Spinal cord (tissue), 10 donors: ENCODE data around the gene EIF2B5. TPM values are rescaled to one million over a fixed set of nuclear protein-coding genes. Genes with fewer than 3 reads are reported as not detected.

Source experiments
- DNase-seq, 6 donors: peaks; one replicate each; pipeline versions ENCODE4 v3.0.0 to v3.0.0-alpha.2; 2013 to 2015; ENCODE audit warnings: low spot score in 6 of 6, low read depth in 4 of 6
- H3K27ac ChIP-seq: one replicate; pipeline ENCODE4 v1.5.1; 2013; ENCODE audit warnings: low read depth, low read length, control low read depth
- H3K27me3 ChIP-seq: one replicate; pipeline ENCODE4 v1.6.1; 2013; ENCODE audit warnings: low read length; ENCODE audit not compliant: control insufficient read depth, insufficient read depth
- H3K36me3 ChIP-seq: one replicate; pipeline ENCODE4 v1.6.1; 2013; ENCODE audit warnings: low read length; ENCODE audit not compliant: control insufficient read depth, insufficient read depth
- H3K4me1 ChIP-seq: one replicate; pipeline ENCODE4 v1.6.1; 2013; ENCODE audit warnings: low read length; ENCODE audit not compliant: control insufficient read depth, insufficient read depth
- H3K4me3 ChIP-seq: one replicate; pipeline ENCODE4 v1.5.1; 2013; ENCODE audit warnings: low read depth, low read length, control low read depth
- H3K9me3 ChIP-seq: one replicate; pipeline ENCODE4 v1.6.1; 2013; ENCODE audit warnings: low read length; ENCODE audit not compliant: control insufficient read depth, insufficient read depth
- WGBS: methylation state at CpG from one replicate; pipeline ENCODE4 v1.1.5; 2013; ENCODE audit warnings: missing lambda C conversion rate; ENCODE audit not compliant: insufficient coverage; 5-methylcytosine and 5-hydroxymethylcytosine counted together
- polyA plus RNA-seq, 2 donors: library from polyadenylated mRNA; unstranded; fragments of 120-200 nt; gene quantifications; one replicate each; pipeline ENCODE4 v1.2.1, GENCODE V29; 2013; ENCODE audit not compliant: insufficient read length in 2 of 2
- small RNA-seq: library from RNA; depleted of rRNA; stranded (forward); fragments of <200 nt; gene quantifications from one replicate; pipeline ENCODE3, GENCODE V24; 2014; ENCODE audit warnings: low replicate concordance
- total RNA-seq, 2 donors: library from RNA; depleted of rRNA in 1 of 2; stranded (reverse); fragments of 120-200 nt in 1 of 2; fragments of >200 nt in 1 of 2; gene quantifications; one replicate each; pipeline versions ENCODE4 v1.2.3 to v1.2.4, GENCODE V29; 2013 to 2014
- donor health status: healthy.

The EIF2B5 gene
- total and polyA plus RNA-seq, 4 donors, result 38.3 to 58.9 (median 45.8) TPM

DNA sequence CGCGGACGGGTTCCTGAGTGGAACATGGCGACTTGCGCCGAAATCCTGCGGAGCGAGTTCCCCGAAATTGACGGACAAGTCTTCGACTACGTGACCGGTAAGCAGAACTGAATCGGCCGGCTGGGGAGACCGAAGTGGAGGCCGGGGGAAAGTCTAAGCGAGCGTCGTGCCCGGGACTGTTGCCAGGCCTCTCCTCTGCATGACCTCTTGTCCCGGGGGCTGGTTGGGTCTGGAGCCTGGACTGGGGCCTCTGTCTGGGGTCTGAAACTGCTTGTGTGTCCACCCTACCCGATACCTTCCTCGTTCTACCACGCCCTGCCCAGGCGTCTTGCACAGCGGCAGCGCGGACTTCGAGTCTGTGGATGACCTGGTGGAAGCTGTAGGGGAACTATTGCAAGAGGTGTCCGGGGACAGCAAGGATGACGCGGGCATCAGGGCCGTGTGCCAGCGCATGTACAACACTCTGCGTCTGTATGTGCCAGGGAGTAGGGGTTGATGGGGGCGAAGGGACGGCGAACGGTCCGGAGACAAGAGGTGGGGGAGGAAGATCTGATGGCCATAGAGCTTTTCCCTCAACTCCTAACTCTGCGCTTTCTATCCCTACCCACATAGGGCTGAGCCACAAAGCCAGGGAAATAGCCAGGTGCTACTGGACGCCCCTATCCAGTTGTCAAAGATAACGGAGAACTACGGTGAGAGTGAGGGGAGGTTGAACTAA lies 51.2 kb downstream of the EIF2B5 start, which contains the start of gene ABCF3:
ABCF3 (plus strand) TSS at position 16 of the 718 bp plus-strand sequence; CDS start at position 25, 9 bp downstream.
- Histone ChIP-seq H3K27ac (peak within 1 kb of the TSS; percentile 80), H3K4me1 (peaks cover 20% of the 10 kb centered on the region), H3K4me3 (peak within 1 kb of the TSS; percentile 99), H3K27me3 (no peaks in the 10 kb centered on the region), H3K36me3 (peaks cover 64% of the 10 kb centered on the region), H3K9me3 (no peaks in the 10 kb centered on the region)
- 0% methylated on average over 36 of the region's 45 CpGs for WGBS
- DNase-seq, result peak in 2 of 6 donors; percentile 9 to 39

DNA sequence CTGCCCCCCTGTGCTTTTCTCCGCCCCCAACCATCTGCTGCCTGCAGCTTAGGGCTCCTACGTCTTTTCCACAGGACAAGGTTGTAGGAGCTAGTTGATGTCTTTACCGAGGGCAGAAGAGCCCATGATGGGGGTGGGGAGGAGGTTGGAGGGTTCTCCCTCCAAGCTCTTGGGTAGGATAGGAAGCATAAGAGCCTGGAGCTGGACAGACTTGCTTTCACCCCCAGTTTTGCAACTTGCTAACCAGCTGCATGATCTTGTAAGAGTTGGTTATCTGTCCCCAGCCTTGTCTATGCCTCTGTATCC lies 51.7 kb downstream of the EIF2B5 start:
- Histone ChIP-seq H3K4me3 (peak overlapping the region; percentile 99), H3K4me1 (peaks cover 20% of the 10 kb centered on the region), H3K9me3 (no peaks in the 10 kb centered on the region), H3K27me3 (no peaks in the 10 kb centered on the region), H3K36me3 (peaks cover 63% of the 10 kb centered on the region), H3K27ac (no peak overlapping the region)
- DNase-seq, result no peak
- 0% methylated on average over 1 of the region's 3 CpGs for WGBS

DNA sequence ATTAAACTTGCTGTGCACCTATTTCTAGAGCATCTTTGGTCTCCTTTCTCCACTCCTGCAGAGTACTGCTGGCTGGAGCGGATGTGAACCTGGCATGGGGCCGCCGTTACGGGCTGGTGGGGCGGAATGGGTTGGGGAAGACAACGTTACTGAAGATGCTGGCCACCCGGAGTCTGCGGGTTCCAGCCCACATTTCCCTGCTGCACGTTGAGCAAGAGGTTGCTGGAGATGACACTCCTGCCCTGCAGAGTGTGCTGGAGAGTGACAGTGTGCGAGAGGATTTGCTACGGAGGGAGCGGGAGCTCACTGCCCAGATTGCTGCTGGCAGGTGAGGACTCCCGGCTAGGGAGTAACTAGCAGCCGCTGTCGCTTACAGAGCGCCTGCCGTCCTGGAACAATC lies 52.9 kb downstream of the EIF2B5 start:
- no peaks in the 10 kb centered on the region for H3K27me3 ChIP-seq
- WGBS, result 89% methylated on average over 17 of the region's 17 CpGs
- H3K4me3 ChIP-seq, result no peak overlapping the region
- H3K4me1 ChIP-seq, result peaks cover 20% of the 10 kb centered on the region
- no peak for DNase-seq
- H3K27ac ChIP-seq, result no peak overlapping the region
- peaks cover 66% of the 10 kb centered on the region for H3K36me3 ChIP-seq
- no peaks in the 10 kb centered on the region for H3K9me3 ChIP-seq

DNA sequence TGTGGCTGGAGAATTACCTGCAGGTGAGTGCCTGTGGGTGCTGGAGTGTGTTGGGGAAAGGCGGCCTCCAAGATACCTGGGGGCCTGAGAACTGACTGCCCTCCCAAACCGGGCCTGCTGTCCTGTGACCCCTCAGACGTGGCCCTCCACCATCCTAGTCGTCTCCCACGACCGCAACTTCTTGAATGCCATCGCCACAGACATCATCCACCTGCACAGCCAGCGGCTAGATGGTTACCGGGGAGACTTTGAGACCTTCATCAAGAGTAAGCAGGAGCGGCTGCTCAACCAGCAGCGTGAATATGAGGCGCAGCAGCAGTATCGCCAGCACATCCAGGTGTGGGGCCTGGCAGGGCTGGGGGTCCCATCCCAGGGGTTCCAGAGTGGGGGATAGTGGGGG lies 54.3 kb downstream of the EIF2B5 start:
- Histone ChIP-seq H3K9me3 (no peaks in the 10 kb centered on the region), H3K27ac (no peak overlapping the region), H3K4me1 (peaks cover 20% of the 10 kb centered on the region), H3K4me3 (no peak overlapping the region), H3K27me3 (no peaks in the 10 kb centered on the region), H3K36me3 (peaks cover 66% of the 10 kb centered on the region)
- WGBS, result 94% methylated on average over 10 of the region's 13 CpGs
- DNase-seq, result no peak

DNA sequence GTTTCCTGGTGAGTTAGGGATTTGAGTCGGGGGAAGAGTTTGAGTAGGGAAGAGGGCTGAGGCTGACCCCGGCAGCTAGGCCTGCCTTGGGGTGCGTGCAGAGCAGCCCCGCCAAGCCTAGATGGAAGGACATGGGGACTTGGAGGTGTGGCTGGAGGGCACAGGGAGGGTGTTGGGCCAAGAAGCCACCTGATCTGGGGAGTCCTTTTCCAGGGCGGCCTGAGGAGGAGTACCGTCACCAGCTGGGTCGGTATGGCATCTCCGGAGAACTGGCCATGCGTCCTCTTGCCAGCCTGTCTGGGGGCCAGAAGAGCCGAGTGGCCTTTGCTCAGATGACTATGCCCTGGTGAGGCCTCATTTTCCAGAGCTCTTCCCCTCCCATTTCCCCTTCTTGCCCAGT lies 57.7 kb downstream of the EIF2B5 start:
- Histone ChIP-seq H3K4me3 (no peak overlapping the region), H3K27ac (no peak overlapping the region), H3K4me1 (peaks cover 3% of the 10 kb centered on the region), H3K36me3 (peaks cover 77% of the 10 kb centered on the region), H3K27me3 (no peaks in the 10 kb centered on the region), H3K9me3 (no peaks in the 10 kb centered on the region)
- no peak for DNase-seq
- WGBS, result 93% methylated on average over 10 of the region's 10 CpGs

DNA sequence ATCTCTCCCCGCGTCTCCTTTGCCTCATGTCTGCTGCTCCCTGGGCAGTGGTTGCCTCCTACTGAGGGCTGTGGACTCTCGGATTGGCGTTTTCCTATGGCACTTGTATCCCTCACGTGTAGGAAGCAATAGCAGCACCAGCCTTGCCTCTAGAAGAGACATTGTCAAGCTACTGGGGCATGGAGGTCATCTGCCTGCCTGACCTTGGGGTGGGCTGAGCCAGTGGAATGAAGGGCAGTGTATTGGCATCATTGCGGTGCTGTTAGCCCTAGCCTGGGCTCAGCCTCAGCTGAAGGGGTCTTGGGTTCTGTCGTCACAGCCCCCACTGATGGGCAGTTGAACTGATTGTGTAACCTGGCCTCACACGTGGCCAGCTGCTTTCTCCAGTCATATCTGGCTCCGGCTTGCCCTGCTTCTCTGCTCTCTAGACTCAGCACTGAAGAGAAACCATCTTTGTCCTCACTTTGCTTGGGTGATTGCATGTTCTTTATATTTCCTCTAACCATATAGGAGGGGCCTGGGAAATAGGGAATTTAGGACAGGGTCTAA lies 58.9 kb downstream of the EIF2B5 start:
- no peak overlapping the region for H3K27ac ChIP-seq
- no peaks in the 10 kb centered on the region for H3K27me3 ChIP-seq
- H3K36me3 ChIP-seq, result peaks cover 66% of the 10 kb centered on the region
- H3K9me3 ChIP-seq, result no peaks in the 10 kb centered on the region
- DNase-seq, result no peak
- no peak overlapping the region for H3K4me3 ChIP-seq
- no peaks in the 10 kb centered on the region for H3K4me1 ChIP-seq
- 90% methylated on average over 8 of the region's 9 CpGs for WGBS

Small RNA genes within 50 kb of the gene (small RNA-seq; reads per million reads assigned to genes)
- not detected for gene RF00019

Other genes with a start within 250 kb of the EIF2B5 start
- 10 to 100 TPM; 40.7 to 43.0 TPM for gene ABCC5, start 117.5 kb upstream of the EIF2B5 start, total RNA-seq
- 10 to 100 TPM; 77.3 to 89.2 TPM for gene ABCC5, start 117.5 kb upstream of the EIF2B5 start, polyA plus RNA-seq
- gene HTR3D, start 103.6 kb upstream of the EIF2B5 start, total RNA-seq, result not detected
- gene HTR3D, start 103.6 kb upstream of the EIF2B5 start, polyA plus RNA-seq, result not detected
- gene HTR3C, start 82.3 kb upstream of the EIF2B5 start, total RNA-seq, result not detected
- not detected for gene HTR3C, start 82.3 kb upstream of the EIF2B5 start, polyA plus RNA-seq
- not detected for gene HTR3E, start 38.3 kb upstream of the EIF2B5 start, total RNA-seq
- gene HTR3E, start 38.3 kb upstream of the EIF2B5 start, polyA plus RNA-seq, result not detected
- gene DVL3, start 20.0 kb downstream of the EIF2B5 start, total RNA-seq, result 10 to 100 TPM; 20.7 to 43.7 TPM
- gene DVL3, start 20.0 kb downstream of the EIF2B5 start, polyA plus RNA-seq, result 100 to 1,000 TPM; 105 to 114 TPM
- gene AP2M1, start 39.5 kb downstream of the EIF2B5 start, total RNA-seq, result 100 to 1,000 TPM; 293 to 307 TPM
- gene AP2M1, start 39.5 kb downstream of the EIF2B5 start, polyA plus RNA-seq, result 100 to 1,000 TPM; 523 to 556 TPM
- gene ABCF3, start 50.8 kb downstream of the EIF2B5 start, total RNA-seq, result 10 to 100 TPM; 47.9 to 49.5 TPM
- 10 to 100 TPM; 78.4 to 94.4 TPM for gene ABCF3, start 50.8 kb downstream of the EIF2B5 start, polyA plus RNA-seq
- gene VWA5B2, start 94.2 kb downstream of the EIF2B5 start, total RNA-seq, result 10 to 100 TPM in 1 of 2 donors, 1 to 10 TPM in 1; 4.6 to 12.0 TPM
- 10 to 100 TPM; 36.4 to 55.5 TPM for gene VWA5B2, start 94.2 kb downstream of the EIF2B5 start, polyA plus RNA-seq
- 10 to 100 TPM in 1 of 2 donors, 1 to 10 TPM in 1; 9.1 to 13.2 TPM for gene ALG3, start 113.6 kb downstream of the EIF2B5 start, total RNA-seq
- 10 to 100 TPM; 25.4 to 29.4 TPM for gene ALG3, start 113.6 kb downstream of the EIF2B5 start, polyA plus RNA-seq
- gene EEF1AKMT4, start 114.3 kb downstream of the EIF2B5 start, total RNA-seq, result 1 to 10 TPM in 1 of 2 donors, under 1 TPM in 1; 0.40 to 1.9 TPM
- gene EEF1AKMT4, start 114.3 kb downstream of the EIF2B5 start, polyA plus RNA-seq, result 1 to 10 TPM; 1.8 to 1.9 TPM
- 1 to 10 TPM; 9.1 to 9.6 TPM for gene CAMK2N2, start 126.2 kb downstream of the EIF2B5 start, total RNA-seq
- gene CAMK2N2, start 126.2 kb downstream of the EIF2B5 start, polyA plus RNA-seq, result 100 to 1,000 TPM; 203 to 204 TPM
- gene ECE2, start 140.7 kb downstream of the EIF2B5 start, total RNA-seq, result 10 to 100 TPM in 1 of 2 donors, 1 to 10 TPM in 1; 3.6 to 12.5 TPM
- gene ECE2, start 140.7 kb downstream of the EIF2B5 start, polyA plus RNA-seq, result 10 to 100 TPM; 18.6 to 23.1 TPM
- 100 to 1,000 TPM; 177 to 237 TPM for gene PSMD2, start 163.9 kb downstream of the EIF2B5 start, total RNA-seq
- gene PSMD2, start 163.9 kb downstream of the EIF2B5 start, polyA plus RNA-seq, result 100 to 1,000 TPM; 268 to 275 TPM
- gene EIF4G1, start 179.2 kb downstream of the EIF2B5 start, total RNA-seq, result 100 to 1,000 TPM; 132 to 139 TPM
- gene EIF4G1, start 179.2 kb downstream of the EIF2B5 start, polyA plus RNA-seq, result 100 to 1,000 TPM; 187 TPM
- 10 to 100 TPM; 35.4 to 43.8 TPM for gene FAM131A, start 202.2 kb downstream of the EIF2B5 start, total RNA-seq
- 10 to 100 TPM; 50.1 to 57.3 TPM for gene FAM131A, start 202.2 kb downstream of the EIF2B5 start, polyA plus RNA-seq
- gene CLCN2, start 226.2 kb downstream of the EIF2B5 start, total RNA-seq, result 10 to 100 TPM; 13.1 to 41.3 TPM
- 10 to 100 TPM; 13.7 to 28.5 TPM for gene CLCN2, start 226.2 kb downstream of the EIF2B5 start, polyA plus RNA-seq
- 10 to 100 TPM; 45.4 to 76.9 TPM for gene POLR2H, start 226.4 kb downstream of the EIF2B5 start, total RNA-seq
- gene POLR2H, start 226.4 kb downstream of the EIF2B5 start, polyA plus RNA-seq, result 10 to 100 TPM; 54.1 to 81.2 TPM
- gene THPO, start 242.8 kb downstream of the EIF2B5 start, total RNA-seq, result 1 to 10 TPM in 1 of 2 donors, under 1 TPM in 1; 0.40 to 2.6 TPM
- 1 to 10 TPM; 1.8 to 2.0 TPM for gene THPO, start 242.8 kb downstream of the EIF2B5 start, polyA plus RNA-seq
- 10 to 100 TPM; 11.4 to 18.3 TPM for gene CHRD, start 244.7 kb downstream of the EIF2B5 start, total RNA-seq
- 10 to 100 TPM; 17.4 to 23.7 TPM for gene CHRD, start 244.7 kb downstream of the EIF2B5 start, polyA plus RNA-seq